OCI-LY1 (cell line): ENCODE results near the gene CBFA2T3.

Experiments
- H2AFZ ChIP-seq: fragments of 200-600 bp; sonication (generic), shearing (Covaris generic); 2 replicates; pipeline ENCODE4 v1.6.0; 2014; ENCODE audit warnings: antibody characterized with exemption, mild to moderate bottlenecking, low read length
- H3F3A ChIP-seq: fragments of 200-600 bp; sonication (generic), shearing (Covaris generic); 2 replicates; pipeline ENCODE4 v1.6.0; 2014; ENCODE audit warnings: mild to moderate bottlenecking, antibody characterized with exemption, low read length, moderate library complexity; ENCODE audit not compliant: insufficient read depth
- H3K27ac ChIP-seq: fragments of 200-600 bp; sonication (generic); 2 replicates; pipeline ENCODE4 v1.5.1; 2014; ENCODE audit warnings: low read length, mixed run types, mild to moderate bottlenecking, low read depth; ENCODE audit not compliant: poor library complexity, severe bottlenecking
- H3K27me3 ChIP-seq: fragments of 200-600 bp; sonication (generic); 2 replicates; pipeline ENCODE4 v1.6.0; 2014; ENCODE audit warnings: antibody characterized with exemption, mild to moderate bottlenecking, low read length, moderate library complexity; ENCODE audit not compliant: insufficient read depth
- H3K36me3 ChIP-seq: fragments of 200-600 bp; sonication (generic); 2 replicates; pipeline ENCODE4 v1.6.1; 2014; ENCODE audit warnings: mild to moderate bottlenecking, antibody characterized with exemption, low read length, moderate library complexity, mixed read lengths; ENCODE audit not compliant: insufficient read depth
- H3K4me1 ChIP-seq: fragments of 200-600 bp; sonication (generic); 2 replicates; pipeline ENCODE4 v1.5.1; 2014; ENCODE audit warnings: mild to moderate bottlenecking, low read length, moderate library complexity; ENCODE audit not compliant: insufficient read depth, severe bottlenecking
- H3K4me2 ChIP-seq: fragments of 200-600 bp; sonication (generic), shearing (Covaris generic); 2 replicates; pipeline ENCODE4 v1.6.1; 2014; ENCODE audit warnings: low read length
- H3K4me3 ChIP-seq: fragments of 200-600 bp; sonication (generic); 2 replicates; pipeline ENCODE4 v1.5.1; 2014; ENCODE audit warnings: low read length, low read depth, mild to moderate bottlenecking, mixed read lengths; ENCODE audit not compliant: poor library complexity, severe bottlenecking
- H3K79me2 ChIP-seq: fragments of 200-600 bp; shearing (Covaris generic); 2 replicates; pipeline ENCODE4 v1.6.1; 2016; ENCODE audit warnings: mixed run types, low read length, mixed read lengths; ENCODE audit not compliant: insufficient read depth
- H3K9ac ChIP-seq: fragments of 200-600 bp; sonication (generic), shearing (Covaris generic); 2 replicates; pipeline ENCODE4 v1.6.1; 2014; ENCODE audit warnings: mild to moderate bottlenecking, low read length, mixed read lengths
- H3K9me2 ChIP-seq: fragments of 200-600 bp; sonication (generic), shearing (Covaris generic); 2 replicates; pipeline ENCODE4 v1.6.1; 2014; ENCODE audit warnings: low read depth, mild to moderate bottlenecking, low read length, mixed read lengths
- H3K9me3 ChIP-seq: fragments of 200-600 bp; shearing (Covaris generic); 2 replicates; pipeline ENCODE4 v1.6.1; 2014; ENCODE audit warnings: low read length, mixed read lengths
- H4K20me1 ChIP-seq: fragments of 200-600 bp; sonication (generic), shearing (Covaris generic); 2 replicates; pipeline ENCODE4 v1.6.0; 2016; ENCODE audit warnings: mild to moderate bottlenecking, low read length; ENCODE audit not compliant: insufficient read depth
- CTCF ChIP-seq: fragments of 200-600 bp; sonication (generic), shearing (Covaris generic); IDR thresholded peaks from 2 replicates; pipeline ENCODE4 v1.5.1; 2017; ENCODE audit warnings: mild to moderate bottlenecking, antibody characterized with exemption, low read length, moderate library complexity, mixed read lengths
- EZH2 ChIP-seq: fragments of 200-600 bp; sonication (generic), shearing (Covaris generic); IDR thresholded peaks from 2 replicates; pipeline ENCODE4 v1.8.0; 2017; ENCODE audit warnings: borderline replicate concordance, mixed run types, mild to moderate bottlenecking, antibody characterized with exemption, low read length, moderate library complexity, mixed read lengths

The CBFA2T3 gene

GRCh38 chr16:88957887-88958577 lies 19.0 kb downstream of the CBFA2T3 start:
- no peaks in the 10 kb centered on the region for H3K79me2 ChIP-seq
- no peak overlapping the region for H3K27ac ChIP-seq
- H3K27me3 ChIP-seq: no peaks in the 10 kb centered on the region

GRCh38 chr16:88957433-88957767 lies 19.6 kb downstream of the CBFA2T3 start:
- TF ChIP-seq EZH2 (no peak), CTCF (no peak)

More at GRCh38 chr16:88957887-88958577, 19.0 kb downstream of the CBFA2T3 start:
- Histone ChIP-seq H3K36me3 (0 out of 2 replicates have a peak, but pooled peaks cover 8% of the 10 kb centered on the region), H3K9ac (no peak overlapping the region), H3K9me3 (no peaks in the 10 kb centered on the region), H3K4me3 (no peak overlapping the region), H3K4me2 (no peak overlapping the region), H2AFZ (no peak overlapping the region), H3F3A (no peaks in the 10 kb centered on the region), H3K4me1 (no peaks in the 10 kb centered on the region), H3K9me2 (no peaks in the 10 kb centered on the region), H4K20me1 (no peaks in the 10 kb centered on the region)
- no peak for TF ChIP-seq EZH2
- no peak for TF ChIP-seq CTCF

GRCh38 chr16:88956546-88957432 lies 20.2 kb downstream of the CBFA2T3 start:
- Histone ChIP-seq H3K27ac (no peak overlapping the region), H3K27me3 (no peaks in the 10 kb centered on the region), H3K9me3 (no peaks in the 10 kb centered on the region), H3K79me2 (no peaks in the 10 kb centered on the region), H3K36me3 (no peaks in the 10 kb centered on the region), H3K4me1 (no peaks in the 10 kb centered on the region), H3K4me3 (no peak overlapping the region), H3K4me2 (no peak overlapping the region), H2AFZ (no peak overlapping the region), H3K9me2 (no peaks in the 10 kb centered on the region), H3F3A (no peaks in the 10 kb centered on the region), H4K20me1 (no peaks in the 10 kb centered on the region), H3K9ac (no peak overlapping the region)
- no peak for TF ChIP-seq CTCF
- no peak for TF ChIP-seq EZH2

More at GRCh38 chr16:88957433-88957767, 19.6 kb downstream of the CBFA2T3 start:
- Histone ChIP-seq H4K20me1 (no peaks in the 10 kb centered on the region), H3F3A (no peaks in the 10 kb centered on the region), H3K4me3 (no peak overlapping the region), H3K36me3 (0 out of 2 replicates have a peak, but pooled peaks cover 2% of the 10 kb centered on the region), H3K4me1 (no peaks in the 10 kb centered on the region), H3K9me2 (no peaks in the 10 kb centered on the region), H3K9me3 (no peaks in the 10 kb centered on the region), H3K27me3 (no peaks in the 10 kb centered on the region), H3K27ac (no peak overlapping the region), H3K4me2 (no peak overlapping the region), H2AFZ (no peak overlapping the region), H3K9ac (no peak overlapping the region), H3K79me2 (no peaks in the 10 kb centered on the region)
